Erythroblast (primary cell): ENCODE measurements around the gene MDK.

Experiments used
- GATA1 ChIP-seq: IDR thresholded peaks from 2 replicates; pipeline ENCODE4 v1.6.1; 2011; ENCODE audit warnings: low read depth, mild to moderate bottlenecking, control low read depth, low read length, moderate library complexity
- POLR2A ChIP-seq: IDR thresholded peaks from 2 replicates; pipeline ENCODE4 v1.6.1; 2011; ENCODE audit warnings: mild to moderate bottlenecking, low read length

DNA sequence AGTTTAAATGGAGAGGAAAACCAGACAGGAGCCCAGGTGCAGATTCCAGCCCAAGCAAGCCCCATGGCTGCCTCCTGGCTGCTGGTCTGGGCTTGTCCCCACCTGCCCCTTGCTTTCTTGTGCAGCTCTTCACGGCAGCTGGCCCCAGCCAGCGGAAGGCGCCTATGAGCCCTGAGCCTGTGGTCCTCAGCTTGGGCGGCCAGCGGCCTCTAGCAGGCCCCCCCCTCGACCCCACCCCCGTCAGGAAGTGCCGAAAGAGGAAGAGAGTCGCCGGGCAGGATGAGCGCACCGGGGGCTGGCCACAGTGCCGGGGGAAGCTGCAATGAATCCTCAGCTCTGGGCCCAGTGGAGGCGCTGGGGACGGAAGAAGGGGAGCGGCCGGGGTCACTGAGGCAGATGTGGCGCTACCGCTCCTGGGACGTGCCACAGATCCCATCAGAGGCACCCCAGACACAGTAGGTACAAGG is 36.3 kb upstream of the MDK start:
- TF ChIP-seq POLR2A = no peak
- no peak for TF ChIP-seq GATA1
